HEK293 (cell line): ENCODE results near the gene FALEC.

Source experiments
- ZNF18 ChIP-seq: fragments of 450-650 bp; formaldehyde crosslinking; IDR thresholded peaks from 2 replicates; pipeline ENCODE4 v1.5.1; 2016; ENCODE audit warnings: missing biosample characterization, missing genetic modification characterization
- TF ChIP-seq, protein P1 (sequence below): fragments of 450-650 bp; formaldehyde crosslinking; IDR thresholded peaks from 2 replicates; pipeline ENCODE4 v1.5.1; 2016; ENCODE audit warnings: missing biosample characterization, missing genetic modification characterization

GRCh38 chr1:150549496-150550221, 34.1 kb downstream of the FALEC start:
- no peak for TF ChIP-seq ZNF18 (tag by site-specific recombination)
- TF ChIP-seq, protein P1, sequence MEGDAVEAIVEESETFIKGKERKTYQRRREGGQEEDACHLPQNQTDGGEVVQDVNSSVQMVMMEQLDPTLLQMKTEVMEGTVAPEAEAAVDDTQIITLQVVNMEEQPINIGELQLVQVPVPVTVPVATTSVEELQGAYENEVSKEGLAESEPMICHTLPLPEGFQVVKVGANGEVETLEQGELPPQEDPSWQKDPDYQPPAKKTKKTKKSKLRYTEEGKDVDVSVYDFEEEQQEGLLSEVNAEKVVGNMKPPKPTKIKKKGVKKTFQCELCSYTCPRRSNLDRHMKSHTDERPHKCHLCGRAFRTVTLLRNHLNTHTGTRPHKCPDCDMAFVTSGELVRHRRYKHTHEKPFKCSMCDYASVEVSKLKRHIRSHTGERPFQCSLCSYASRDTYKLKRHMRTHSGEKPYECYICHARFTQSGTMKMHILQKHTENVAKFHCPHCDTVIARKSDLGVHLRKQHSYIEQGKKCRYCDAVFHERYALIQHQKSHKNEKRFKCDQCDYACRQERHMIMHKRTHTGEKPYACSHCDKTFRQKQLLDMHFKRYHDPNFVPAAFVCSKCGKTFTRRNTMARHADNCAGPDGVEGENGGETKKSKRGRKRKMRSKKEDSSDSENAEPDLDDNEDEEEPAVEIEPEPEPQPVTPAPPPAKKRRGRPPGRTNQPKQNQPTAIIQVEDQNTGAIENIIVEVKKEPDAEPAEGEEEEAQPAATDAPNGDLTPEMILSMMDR (tag by site-specific recombination), result no peak
